Memory B cell (primary cell): ENCODE measurements around the gene FATE1.
A peak's percentile ranks its signal among the peaks of the same experiment; 100 is the strongest.
"Not testable (repeated sequence)": the region's sequence is repeated elsewhere in the genome, so short reads cannot be mapped to it uniquely, and the experiment has no call there.

Source experiments
- ATAC-seq: fragments of 150-1000 bp; cut with Tn5 transposase; 2 replicates; pipeline ENCODE4 v1.10.0; 2021; ENCODE audit warnings: low read depth, mild to moderate bottlenecking, moderate library complexity
- DNase-seq, 2 donors: peaks; one replicate each; pipeline ENCODE4 v3.0.0; 2022; ENCODE audit warnings: low spot score in 2 of 2
- H3K27ac Mint-ChIP-seq: one replicate; pipeline ENCODE4 v1.8.0; 2022; ENCODE audit warnings: mild to moderate bottlenecking, moderate library complexity, mixed read lengths
- H3K27me3 Mint-ChIP-seq: one replicate; pipeline ENCODE4 v1.8.0; 2022; ENCODE audit warnings: mixed read lengths
- H3K36me3 Mint-ChIP-seq: one replicate; pipeline ENCODE4 v1.8.0; 2022; ENCODE audit warnings: mild to moderate bottlenecking, mixed read lengths
- H3K4me1 Mint-ChIP-seq: one replicate; pipeline ENCODE4 v1.8.0; 2022; ENCODE audit warnings: mixed read lengths
- H3K4me3 Mint-ChIP-seq: one replicate; pipeline ENCODE4 v1.8.0; 2022; ENCODE audit warnings: mild to moderate bottlenecking, moderate library complexity, mixed read lengths
- H3K9me3 Mint-ChIP-seq: one replicate; pipeline ENCODE4 v1.8.0; 2022; ENCODE audit warnings: mixed read lengths

The FATE1 gene, protein sequence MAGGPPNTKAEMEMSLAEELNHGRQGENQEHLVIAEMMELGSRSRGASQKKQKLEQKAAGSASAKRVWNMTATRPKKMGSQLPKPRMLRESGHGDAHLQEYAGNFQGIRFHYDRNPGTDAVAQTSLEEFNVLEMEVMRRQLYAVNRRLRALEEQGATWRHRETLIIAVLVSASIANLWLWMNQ

DNA sequence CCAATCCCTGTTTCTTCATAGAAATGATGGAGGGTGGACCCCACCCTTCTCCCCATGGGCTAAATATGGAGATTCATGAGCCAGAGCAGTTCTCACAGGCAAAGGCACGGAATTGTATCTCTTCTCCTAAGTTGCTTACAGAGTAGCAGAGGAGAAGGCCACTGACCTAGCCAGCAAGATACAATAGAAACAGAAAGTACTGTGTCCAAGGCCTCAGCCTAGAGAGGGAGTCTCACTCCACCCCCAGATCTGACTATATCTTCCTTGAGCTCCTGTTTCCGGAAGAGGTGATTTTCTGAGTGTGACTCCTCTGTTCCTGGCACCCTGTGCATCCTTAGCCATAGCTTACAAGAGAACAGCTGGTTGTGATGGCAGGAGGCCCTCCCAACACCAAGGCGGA lies at the start of gene FATE1:
Gene FATE1 (plus strand): TSS at position 284 of the 400 bp plus-strand sequence. CDS start 85 bp downstream, at position 369.
- peaks cover 4% of the 10 kb centered on the region for H3K27me3 Mint-ChIP-seq
- H3K9me3 Mint-ChIP-seq: no peaks in the 10 kb centered on the region
- H3K4me1 Mint-ChIP-seq: no peaks in the 10 kb centered on the region
- no peak within 1 kb of the TSS for H3K27ac Mint-ChIP-seq
- H3K4me3 Mint-ChIP-seq: no peak within 1 kb of the TSS
- ATAC-seq (no peak), DNase-seq (no peak)
- no peaks in the 10 kb centered on the region for H3K36me3 Mint-ChIP-seq

DNA sequence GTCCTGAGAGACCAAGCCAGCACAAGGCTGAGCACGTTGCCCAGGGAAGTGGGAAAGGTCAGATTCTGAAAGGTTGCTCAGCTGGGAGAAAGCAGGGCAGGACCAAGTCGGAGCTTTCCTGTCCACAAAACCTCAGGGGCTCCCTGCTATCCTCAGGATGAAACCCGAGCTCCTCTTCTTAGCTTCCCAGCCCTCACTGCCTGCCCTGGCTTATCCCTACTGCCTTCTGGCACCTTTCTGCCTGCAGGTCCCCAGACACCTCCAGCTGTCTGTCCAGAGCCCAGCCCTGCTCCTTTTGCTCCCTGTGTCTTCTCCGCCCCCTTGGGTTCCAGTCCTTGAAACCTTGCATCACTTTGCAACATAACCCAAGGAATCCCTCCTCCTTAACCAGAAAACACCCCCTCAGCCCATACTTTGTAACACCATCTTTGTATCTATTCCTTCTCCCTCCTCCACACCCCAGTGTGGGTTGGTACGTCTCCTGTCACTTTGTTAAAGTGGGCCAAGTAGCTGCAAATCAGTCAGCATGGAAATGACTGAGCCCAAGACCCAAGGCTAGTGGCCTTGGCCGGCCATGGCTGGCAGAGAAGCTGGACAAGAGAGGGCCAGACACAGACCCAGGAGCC lies 40.6 kb upstream of the FATE1 start:
- no peak overlapping the region for H3K27ac Mint-ChIP-seq
- no peak for DNase-seq
- H3K4me3 Mint-ChIP-seq: no peak overlapping the region
- no peaks in the 10 kb centered on the region for H3K4me1 Mint-ChIP-seq
- H3K27me3 Mint-ChIP-seq: peaks cover 5% of the 10 kb centered on the region
- H3K36me3 Mint-ChIP-seq: no peaks in the 10 kb centered on the region
- no peak for ATAC-seq
- H3K9me3 Mint-ChIP-seq: no peaks in the 10 kb centered on the region

GRCh38 chrX:151676196-151676595 lies 39.6 kb upstream of the FATE1 start:
- no peaks in the 10 kb centered on the region for H3K36me3 Mint-ChIP-seq
- no peaks in the 10 kb centered on the region for H3K9me3 Mint-ChIP-seq
- no peak overlapping the region for H3K4me3 Mint-ChIP-seq
- H3K27me3 Mint-ChIP-seq: peaks cover 5% of the 10 kb centered on the region
- ATAC-seq (no peak), DNase-seq (no peak)
- H3K4me1 Mint-ChIP-seq: no peaks in the 10 kb centered on the region
- no peak overlapping the region for H3K27ac Mint-ChIP-seq

- no peak for DNase-seq
- no peak overlapping the region for H3K4me3 Mint-ChIP-seq
- no peak overlapping the region for H3K27ac Mint-ChIP-seq
- ATAC-seq: no peak
- H3K36me3 Mint-ChIP-seq: no peaks in the 10 kb centered on the region
- no peaks in the 10 kb centered on the region for H3K9me3 Mint-ChIP-seq
- H3K27me3 Mint-ChIP-seq: peaks cover 9% of the 10 kb centered on the region
- H3K4me1 Mint-ChIP-seq: no peaks in the 10 kb centered on the region
Observed at GRCh38 chrX:151679798-151680402, 35.9 kb upstream of the FATE1 start.

- Mint-ChIP-seq H3K4me1 (no peaks in the 10 kb centered on the region), H3K36me3 (no peaks in the 10 kb centered on the region), H3K27me3 (peaks cover 8% of the 10 kb centered on the region), H3K4me3 (no peak overlapping the region), H3K27ac (no peak overlapping the region), H3K9me3 (no peaks in the 10 kb centered on the region)
- no peak for ATAC-seq
- peak; percentile 20 to 35 for DNase-seq
Observed at GRCh38 chrX:151680805-151681204, 35.0 kb upstream of the FATE1 start.

- no peak for DNase-seq
- Mint-ChIP-seq H3K36me3 (no peaks in the 10 kb centered on the region), H3K9me3 (no peaks in the 10 kb centered on the region), H3K4me1 (no peaks in the 10 kb centered on the region), H3K4me3 (no peak overlapping the region), H3K27me3 (no peaks in the 10 kb centered on the region), H3K27ac (no peak overlapping the region)
- ATAC-seq: no peak
Observed at GRCh38 chrX:151687635-151688034, 28.2 kb upstream of the FATE1 start.

- Mint-ChIP-seq H3K27ac (no peak overlapping the region), H3K4me1 (no peaks in the 10 kb centered on the region), H3K36me3 (no peaks in the 10 kb centered on the region), H3K27me3 (peaks cover 4% of the 10 kb centered on the region), H3K4me3 (no peak overlapping the region), H3K9me3 (no peaks in the 10 kb centered on the region)
- ATAC-seq (no peak), DNase-seq (no peak)
Observed at GRCh38 chrX:151688695-151689094, 27.1 kb upstream of the FATE1 start.

GRCh38 chrX:151692825-151693224 lies 23.0 kb upstream of the FATE1 start:
- ATAC-seq (no peak), DNase-seq (no peak)
- no peak overlapping the region for H3K4me3 Mint-ChIP-seq
- H3K4me1 Mint-ChIP-seq: no peaks in the 10 kb centered on the region
- no peak overlapping the region for H3K27ac Mint-ChIP-seq
- H3K36me3 Mint-ChIP-seq: no peaks in the 10 kb centered on the region
- H3K9me3 Mint-ChIP-seq: no peaks in the 10 kb centered on the region
- peaks cover 9% of the 10 kb centered on the region for H3K27me3 Mint-ChIP-seq

GRCh38 chrX:151694121-151694520 lies 21.7 kb upstream of the FATE1 start:
- Mint-ChIP-seq H3K4me3 (no peak overlapping the region), H3K27ac (no peak overlapping the region), H3K9me3 (no peaks in the 10 kb centered on the region)

DNA sequence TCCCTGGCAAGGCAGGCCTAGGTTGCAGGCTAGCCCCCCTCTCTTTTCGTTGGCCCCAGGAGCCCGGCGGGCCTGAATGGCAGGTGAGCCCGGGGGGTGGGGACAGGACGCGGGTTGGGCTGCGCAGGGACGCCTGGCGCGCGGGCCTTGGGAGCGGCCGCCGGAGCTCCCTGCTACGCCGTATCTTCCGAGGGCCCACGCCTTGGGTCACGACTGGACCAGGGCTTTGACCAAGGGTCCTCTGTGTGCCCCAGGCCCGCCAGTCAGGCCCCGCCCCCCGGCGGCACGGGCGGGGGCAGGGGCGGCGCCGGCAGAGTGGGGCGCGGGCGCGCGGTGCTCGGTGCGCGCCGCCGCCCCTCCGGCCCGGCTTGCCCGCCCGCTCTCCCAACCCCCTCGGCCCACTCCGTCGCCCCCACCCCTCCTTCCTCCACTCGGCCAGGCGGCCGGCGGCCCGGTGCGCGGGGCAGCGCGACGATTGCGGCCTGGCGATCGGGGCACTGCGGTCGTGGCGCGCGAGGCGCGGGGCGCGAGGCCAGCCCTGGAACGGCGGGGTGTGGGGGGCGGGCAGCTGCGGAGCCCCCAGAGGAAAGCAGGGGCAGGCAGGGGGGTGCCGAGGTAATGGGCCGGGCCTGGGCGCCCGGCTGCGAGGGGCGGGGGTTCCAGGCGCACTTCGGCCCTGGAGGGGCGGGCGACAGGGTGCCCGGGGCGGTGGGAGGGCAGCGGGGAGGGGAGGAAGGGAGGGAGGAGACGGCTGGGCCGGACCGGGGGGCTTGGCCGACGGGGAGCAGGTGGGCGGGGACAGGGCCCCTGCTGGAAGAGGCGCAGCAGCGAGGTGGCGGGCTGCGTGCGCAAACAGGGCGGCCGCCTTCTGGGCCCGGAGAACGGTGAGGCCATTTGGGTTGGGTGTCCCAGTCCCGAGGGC lies 20.9 kb upstream of the FATE1 start, which contains the start of gene PRRG3:
Gene PRRG3 (plus strand): TSS at position 798 of the 922 bp plus-strand sequence. CDS start 3,357 bp downstream, outside the sequence.
- Mint-ChIP-seq H3K27me3 (peaks cover 9% of the 10 kb centered on the region), H3K4me3 (no peak within 1 kb of the TSS), H3K27ac (no peak within 1 kb of the TSS)

More at GRCh38 chrX:151694121-151694520, 21.7 kb upstream of the FATE1 start:
- ATAC-seq (no peak), DNase-seq (no peak)
- Mint-ChIP-seq H3K27me3 (peaks cover 9% of the 10 kb centered on the region), H3K36me3 (no peaks in the 10 kb centered on the region), H3K4me1 (no peaks in the 10 kb centered on the region)

DNA sequence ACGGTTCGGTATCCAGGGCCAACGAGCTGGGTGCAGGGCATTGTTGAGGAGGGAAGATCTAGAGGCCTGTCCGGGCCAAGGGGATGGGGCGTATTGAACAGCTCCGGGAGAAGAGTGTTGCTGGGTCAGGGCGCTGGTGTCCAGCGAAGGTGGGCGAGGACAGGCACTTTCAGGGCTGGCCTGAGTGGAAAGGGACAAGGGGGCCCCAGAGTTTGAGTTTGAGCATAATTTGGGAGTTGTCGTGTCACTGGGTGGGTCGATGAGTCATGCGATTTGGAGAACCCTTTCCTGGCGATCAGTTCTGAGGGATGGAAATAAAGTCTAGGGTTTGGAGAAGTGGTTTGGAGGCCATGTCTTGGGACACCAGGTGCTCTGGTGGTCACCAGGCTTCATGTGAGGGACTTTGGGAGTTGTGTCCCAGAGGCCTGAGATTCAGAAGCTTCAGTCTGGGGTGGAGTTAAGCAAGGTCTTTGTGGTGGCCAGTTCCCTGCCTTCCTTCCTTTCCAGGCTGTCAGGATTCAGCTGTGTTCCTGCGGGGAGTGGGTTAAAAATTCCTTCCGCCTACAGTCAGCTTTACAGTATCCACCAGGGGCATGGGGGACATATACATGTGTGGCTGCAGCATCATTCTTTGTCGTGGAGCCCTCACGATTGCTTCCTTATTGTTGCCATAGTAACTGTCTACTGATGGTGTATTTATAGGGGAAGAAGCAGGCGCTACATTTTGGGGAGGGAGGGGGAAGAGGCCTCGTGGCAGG lies 20.1 kb upstream of the FATE1 start:
- H3K4me3 Mint-ChIP-seq: no peak overlapping the region
- DNase-seq (no peak), ATAC-seq (no peak)
- H3K27me3 Mint-ChIP-seq: peaks cover 9% of the 10 kb centered on the region
- no peak overlapping the region for H3K27ac Mint-ChIP-seq
- H3K36me3 Mint-ChIP-seq: no peaks in the 10 kb centered on the region
- no peaks in the 10 kb centered on the region for H3K9me3 Mint-ChIP-seq
- H3K4me1 Mint-ChIP-seq: no peaks in the 10 kb centered on the region

More for the DNA sequence above, 20.9 kb upstream of the FATE1 start, which contains the start of gene PRRG3:
- DNase-seq: no peak
- no peak for ATAC-seq
- H3K4me1 Mint-ChIP-seq: no peaks in the 10 kb centered on the region
- H3K9me3 Mint-ChIP-seq: no peaks in the 10 kb centered on the region
- no peaks in the 10 kb centered on the region for H3K36me3 Mint-ChIP-seq

GRCh38 chrX:151697082-151697481 lies 18.8 kb upstream of the FATE1 start:
- H3K4me3 Mint-ChIP-seq, ATAC-seq, H3K9me3 Mint-ChIP-seq, H3K27ac Mint-ChIP-seq, H3K36me3 Mint-ChIP-seq, H3K27me3 Mint-ChIP-seq, DNase-seq, H3K4me1 Mint-ChIP-seq: not testable (repeated sequence)

DNA sequence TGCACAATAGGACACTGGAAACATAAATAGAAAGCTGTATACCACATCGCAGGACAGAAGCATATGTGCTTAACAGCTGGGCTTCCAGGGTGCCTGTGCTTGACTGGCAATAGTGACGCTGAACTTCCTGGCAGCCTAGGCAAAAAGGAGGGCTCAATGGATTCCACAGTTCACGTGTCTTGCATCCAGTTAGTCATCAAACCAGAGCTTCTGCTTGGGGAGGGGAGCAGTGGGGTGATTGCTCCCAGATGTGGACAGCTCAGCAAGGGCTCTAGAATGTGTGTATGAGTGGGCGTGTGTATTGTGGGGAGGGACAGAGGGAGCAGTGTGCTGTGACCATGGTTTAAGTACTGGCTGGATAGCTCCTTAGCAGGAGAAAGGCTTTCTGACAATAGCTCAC lies 18.3 kb upstream of the FATE1 start:
- Mint-ChIP-seq H3K27me3 (peaks cover 9% of the 10 kb centered on the region), H3K4me3 (no peak overlapping the region), H3K36me3 (no peaks in the 10 kb centered on the region), H3K27ac (no peak overlapping the region), H3K4me1 (no peaks in the 10 kb centered on the region), H3K9me3 (no peaks in the 10 kb centered on the region)
- DNase-seq (no peak), ATAC-seq (no peak)
